HEK293 (cell line): Measurements from ENCODE around the gene LTB4R.

Experiments used
- CTCF ChIA-PET: fragments of 350-600 bp; formaldehyde crosslinking; extraction: SDS; loops from one replicate; lab custom pipeline; 2021; ENCODE audit warnings: antibody characterized with exemption; lab: Yijun Ruan, JAX
- POLR2A ChIA-PET: fragments of 300-600 bp; formaldehyde crosslinking; extraction: SDS; loops from one replicate; lab custom pipeline; 2020; ENCODE audit warnings: antibody characterized with exemption, inconsistent platforms; lab: Yijun Ruan, JAX
- H3K27ac ChIP-seq: fragments of 200-500 bp; sonication (Bioruptor generic); 2 replicates; pipeline ENCODE4 v1.5.1; 2014; ENCODE audit warnings: low read depth, low read length, control low read depth, inconsistent platforms; ENCODE audit errors: extremely low read depth
- H3K36me3 ChIP-seq, 2 experiments: fragments of 200-500 bp in 1 of 2; sonication (Bioruptor generic) in 1 of 2; 1 replicate in 1 of 2; 2 replicates in 1 of 2; pipeline ENCODE4 v1.5.1; 2014 to 2017; ENCODE audit warnings: inconsistent platforms in 2 of 2, low read length in 2 of 2; ENCODE audit not compliant: control insufficient read depth in 2 of 2, insufficient read depth in 1 of 2
- H3K4me1 ChIP-seq: fragments of 200-500 bp; sonication (Bioruptor generic); 2 replicates; pipeline ENCODE4 v1.5.1; 2014; ENCODE audit warnings: mild to moderate bottlenecking, low read length, inconsistent platforms; ENCODE audit not compliant: control insufficient read depth, insufficient read depth
- H3K4me3 ChIP-seq: 2 replicates; pipeline ENCODE4 v1.5.1; 2011; ENCODE audit warnings: low read depth, mild to moderate bottlenecking, control low read depth, low read length, moderate library complexity
- H3K9me3 ChIP-seq: fragments of 200-500 bp; sonication (Bioruptor generic); 2 replicates; pipeline ENCODE4 v1.5.1; 2014; ENCODE audit warnings: low read depth, low read length, inconsistent platforms; ENCODE audit not compliant: control insufficient read depth, insufficient read depth
- ATF2 ChIP-seq: fragments of 450-650 bp; formaldehyde crosslinking; IDR thresholded peaks from 2 replicates; pipeline ENCODE4 v1.5.1; 2016; ENCODE audit warnings: missing biosample characterization, missing genetic modification characterization, low read depth
- GLIS2 ChIP-seq: fragments of 450-650 bp; formaldehyde crosslinking; IDR thresholded peaks from 2 replicates; pipeline ENCODE4 v1.5.1; 2016; ENCODE audit warnings: missing biosample characterization, missing genetic modification characterization
- KLF1 ChIP-seq: fragments of 450-650 bp; formaldehyde crosslinking; IDR thresholded peaks from 2 replicates; pipeline ENCODE4 v1.5.1; 2016; ENCODE audit warnings: missing biosample characterization, missing genetic modification characterization
- KLF16 ChIP-seq: fragments of 450-650 bp; formaldehyde crosslinking; IDR thresholded peaks from 2 replicates; pipeline ENCODE4 v1.5.1; 2017; ENCODE audit warnings: missing biosample characterization, missing genetic modification characterization
- SP3 ChIP-seq: fragments of 450-650 bp; formaldehyde crosslinking; IDR thresholded peaks from 2 replicates; pipeline ENCODE4 v1.5.1; 2016; ENCODE audit warnings: missing biosample characterization, missing genetic modification characterization
- ZBTB20 ChIP-seq: fragments of 450-650 bp; formaldehyde crosslinking; IDR thresholded peaks from 2 replicates; pipeline ENCODE4 v1.5.1; 2016; ENCODE audit warnings: missing biosample characterization, missing genetic modification characterization
- ZFP37 ChIP-seq: fragments of 450-650 bp; formaldehyde crosslinking; IDR thresholded peaks from 2 replicates; pipeline ENCODE4 v1.5.1; 2016; ENCODE audit warnings: missing biosample characterization, missing genetic modification characterization
- ZNF184 ChIP-seq: fragments of 450-650 bp; IDR thresholded peaks from 2 replicates; pipeline ENCODE4 v1.5.1; 2018; ENCODE audit warnings: missing biosample characterization, mild to moderate bottlenecking, missing genetic modification characterization
- ZNF211 ChIP-seq: fragments of 450-650 bp; formaldehyde crosslinking; IDR thresholded peaks from 2 replicates; pipeline ENCODE4 v1.5.1; 2016; ENCODE audit warnings: low read depth, missing biosample characterization, missing genetic modification characterization
- ZNF266 ChIP-seq: fragments of 450-650 bp; formaldehyde crosslinking; IDR thresholded peaks from 2 replicates; pipeline ENCODE4 v1.5.1; 2016; ENCODE audit warnings: missing biosample characterization, missing genetic modification characterization, low read depth
- ZNF341 ChIP-seq: fragments of 450-650 bp; formaldehyde crosslinking; IDR thresholded peaks from 2 replicates; pipeline ENCODE4; 2016; ENCODE audit warnings: low read depth, missing biosample characterization, missing genetic modification characterization
- ZNF404 ChIP-seq: fragments of 450-650 bp; formaldehyde crosslinking; IDR thresholded peaks from 2 replicates; pipeline ENCODE4 v1.5.1; 2017; ENCODE audit warnings: missing biosample characterization, missing genetic modification characterization
- ZNF416 ChIP-seq: fragments of 450-650 bp; formaldehyde crosslinking; IDR thresholded peaks from 2 replicates; pipeline ENCODE4 v1.5.1; 2016; ENCODE audit warnings: missing biosample characterization, missing genetic modification characterization
- ZNF639 ChIP-seq: fragments of 450-650 bp; formaldehyde crosslinking; IDR thresholded peaks from 2 replicates; pipeline ENCODE4 v1.5.1; 2016; ENCODE audit warnings: missing biosample characterization, missing genetic modification characterization
- ZNF660 ChIP-seq: fragments of 450-650 bp; IDR thresholded peaks from 2 replicates; pipeline ENCODE4 v1.5.1; 2018; ENCODE audit warnings: missing biosample characterization, mild to moderate bottlenecking, missing genetic modification characterization
- ZNF76 ChIP-seq: fragments of 450-650 bp; formaldehyde crosslinking; IDR thresholded peaks from 2 replicates; pipeline ENCODE4; 2016; ENCODE audit warnings: low read depth, missing biosample characterization, missing genetic modification characterization, borderline replicate concordance
- ZNF776 ChIP-seq: fragments of 450-650 bp; formaldehyde crosslinking; IDR thresholded peaks from 2 replicates; pipeline ENCODE4 v1.5.0; 2017; ENCODE audit warnings: missing biosample characterization, missing genetic modification characterization, borderline replicate concordance
- TF ChIP-seq, protein P1 (sequence below): fragments of 450-650 bp; formaldehyde crosslinking; IDR thresholded peaks from 2 replicates; pipeline ENCODE4 v1.5.1; 2016; ENCODE audit warnings: missing biosample characterization, missing genetic modification characterization
- TF ChIP-seq, protein P2 (sequence below): sonication (generic); formaldehyde crosslinking; IDR thresholded peaks from 2 replicates; pipeline ENCODE4 v1.8.1; 2022; ENCODE audit warnings: mild to moderate bottlenecking, moderate library complexity, missing genetic modification reagents
- TF ChIP-seq, protein P3 (sequence below): fragments of 450-650 bp; formaldehyde crosslinking; IDR thresholded peaks from 2 replicates; pipeline ENCODE4 v1.5.1; 2016; ENCODE audit warnings: missing biosample characterization, missing genetic modification characterization, borderline replicate concordance

LTB4R gene

GRCh38 chr14:24308342-24309124 is 2.8 kb upstream of the LTB4R start:
- H3K4me3 ChIP-seq = no peak overlapping the region
- H3K4me1 ChIP-seq = no peaks in the 10 kb centered on the region
- no peaks in the 10 kb centered on the region for H3K9me3 ChIP-seq
- CTCF ChIA-PET = interaction anchor here (0.5 to 5.1 kb wide), 43 partner anchors 8 to 1364 kb away, joined by 3 to 70 read pairs (median 4); partner anchors contain the start of genes CBLN3, CHMP4A, DHRS1 and KHNYN
- no peak overlapping the region for H3K27ac ChIP-seq
- H3K36me3 ChIP-seq = peaks cover 15 to 89% of the 10 kb centered on the region in 2 experiments
- TF ChIP-seq, protein P1, sequence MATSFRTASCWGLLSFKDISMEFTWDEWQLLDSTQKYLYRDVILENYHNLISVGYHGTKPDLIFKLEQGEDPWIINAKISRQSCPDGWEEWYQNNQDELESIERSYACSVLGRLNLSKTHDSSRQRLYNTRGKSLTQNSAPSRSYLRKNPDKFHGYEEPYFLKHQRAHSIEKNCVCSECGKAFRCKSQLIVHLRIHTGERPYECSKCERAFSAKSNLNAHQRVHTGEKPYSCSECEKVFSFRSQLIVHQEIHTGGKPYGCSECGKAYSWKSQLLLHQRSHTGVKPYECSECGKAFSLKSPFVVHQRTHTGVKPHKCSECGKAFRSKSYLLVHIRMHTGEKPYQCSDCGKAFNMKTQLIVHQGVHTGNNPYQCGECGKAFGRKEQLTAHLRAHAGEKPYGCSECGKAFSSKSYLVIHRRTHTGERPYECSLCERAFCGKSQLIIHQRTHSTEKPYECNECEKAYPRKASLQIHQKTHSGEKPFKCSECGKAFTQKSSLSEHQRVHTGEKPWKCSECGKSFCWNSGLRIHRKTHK (tag by site-specific recombination) = no peak
- TF ChIP-seq ZNF416 (tag by site-specific recombination) (no peak), ZBTB20 (tag by site-specific recombination) (0 out of 2 replicates have a peak, but pooled peaks have one; percentile 6), ZNF184 (tag by site-specific recombination) (no peak), ZFP37 (tag by site-specific recombination) (no peak), KLF16 (tag by site-specific recombination) (no peak)
- TF ChIP-seq, protein P2, sequence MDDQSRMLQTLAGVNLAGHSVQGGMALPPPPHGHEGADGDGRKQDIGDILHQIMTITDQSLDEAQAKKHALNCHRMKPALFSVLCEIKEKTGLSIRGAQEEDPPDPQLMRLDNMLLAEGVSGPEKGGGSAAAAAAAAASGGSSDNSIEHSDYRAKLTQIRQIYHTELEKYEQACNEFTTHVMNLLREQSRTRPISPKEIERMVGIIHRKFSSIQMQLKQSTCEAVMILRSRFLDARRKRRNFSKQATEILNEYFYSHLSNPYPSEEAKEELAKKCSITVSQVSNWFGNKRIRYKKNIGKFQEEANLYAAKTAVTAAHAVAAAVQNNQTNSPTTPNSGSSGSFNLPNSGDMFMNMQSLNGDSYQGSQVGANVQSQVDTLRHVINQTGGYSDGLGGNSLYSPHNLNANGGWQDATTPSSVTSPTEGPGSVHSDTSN (CRISPR knock-in tag) = no peak
- POLR2A ChIA-PET = interaction anchor here (0.8 to 2.7 kb wide), 9 partner anchors 9 to 173 kb away, joined by 3 to 15 read pairs (median 4); partner anchors contain the start of genes DHRS1, NOP9, PSME1 and RABGGTA

- no peak within 1 kb of the TSS for H3K27ac ChIP-seq
- no peak for TF ChIP-seq GLIS2 (tag by site-specific recombination)
- TF ChIP-seq ZNF76 = no peak
- TF ChIP-seq ZNF404 (tag by site-specific recombination) = no peak
- TF ChIP-seq KLF1 (tag by site-specific recombination) = no peak
- no peak for TF ChIP-seq ATF2
- no peak for TF ChIP-seq ZNF341 (tag by site-specific recombination)
- TF ChIP-seq KLF16 (tag by site-specific recombination) = no peak
- no peak for TF ChIP-seq ZNF266
- TF ChIP-seq ZNF639 (tag by site-specific recombination) = no peak
- no peak for TF ChIP-seq ZNF776
- TF ChIP-seq, protein P3, sequence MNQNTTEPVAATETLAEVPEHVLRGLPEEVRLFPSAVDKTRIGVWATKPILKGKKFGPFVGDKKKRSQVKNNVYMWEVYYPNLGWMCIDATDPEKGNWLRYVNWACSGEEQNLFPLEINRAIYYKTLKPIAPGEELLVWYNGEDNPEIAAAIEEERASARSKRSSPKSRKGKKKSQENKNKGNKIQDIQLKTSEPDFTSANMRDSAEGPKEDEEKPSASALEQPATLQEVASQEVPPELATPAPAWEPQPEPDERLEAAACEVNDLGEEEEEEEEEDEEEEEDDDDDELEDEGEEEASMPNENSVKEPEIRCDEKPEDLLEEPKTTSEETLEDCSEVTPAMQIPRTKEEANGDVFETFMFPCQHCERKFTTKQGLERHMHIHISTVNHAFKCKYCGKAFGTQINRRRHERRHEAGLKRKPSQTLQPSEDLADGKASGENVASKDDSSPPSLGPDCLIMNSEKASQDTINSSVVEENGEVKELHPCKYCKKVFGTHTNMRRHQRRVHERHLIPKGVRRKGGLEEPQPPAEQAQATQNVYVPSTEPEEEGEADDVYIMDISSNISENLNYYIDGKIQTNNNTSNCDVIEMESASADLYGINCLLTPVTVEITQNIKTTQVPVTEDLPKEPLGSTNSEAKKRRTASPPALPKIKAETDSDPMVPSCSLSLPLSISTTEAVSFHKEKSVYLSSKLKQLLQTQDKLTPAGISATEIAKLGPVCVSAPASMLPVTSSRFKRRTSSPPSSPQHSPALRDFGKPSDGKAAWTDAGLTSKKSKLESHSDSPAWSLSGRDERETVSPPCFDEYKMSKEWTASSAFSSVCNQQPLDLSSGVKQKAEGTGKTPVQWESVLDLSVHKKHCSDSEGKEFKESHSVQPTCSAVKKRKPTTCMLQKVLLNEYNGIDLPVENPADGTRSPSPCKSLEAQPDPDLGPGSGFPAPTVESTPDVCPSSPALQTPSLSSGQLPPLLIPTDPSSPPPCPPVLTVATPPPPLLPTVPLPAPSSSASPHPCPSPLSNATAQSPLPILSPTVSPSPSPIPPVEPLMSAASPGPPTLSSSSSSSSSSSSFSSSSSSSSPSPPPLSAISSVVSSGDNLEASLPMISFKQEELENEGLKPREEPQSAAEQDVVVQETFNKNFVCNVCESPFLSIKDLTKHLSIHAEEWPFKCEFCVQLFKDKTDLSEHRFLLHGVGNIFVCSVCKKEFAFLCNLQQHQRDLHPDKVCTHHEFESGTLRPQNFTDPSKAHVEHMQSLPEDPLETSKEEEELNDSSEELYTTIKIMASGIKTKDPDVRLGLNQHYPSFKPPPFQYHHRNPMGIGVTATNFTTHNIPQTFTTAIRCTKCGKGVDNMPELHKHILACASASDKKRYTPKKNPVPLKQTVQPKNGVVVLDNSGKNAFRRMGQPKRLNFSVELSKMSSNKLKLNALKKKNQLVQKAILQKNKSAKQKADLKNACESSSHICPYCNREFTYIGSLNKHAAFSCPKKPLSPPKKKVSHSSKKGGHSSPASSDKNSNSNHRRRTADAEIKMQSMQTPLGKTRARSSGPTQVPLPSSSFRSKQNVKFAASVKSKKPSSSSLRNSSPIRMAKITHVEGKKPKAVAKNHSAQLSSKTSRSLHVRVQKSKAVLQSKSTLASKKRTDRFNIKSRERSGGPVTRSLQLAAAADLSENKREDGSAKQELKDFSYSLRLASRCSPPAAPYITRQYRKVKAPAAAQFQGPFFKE = no peak
- TF ChIP-seq SP3 (tag by site-specific recombination) = no peak
- TF ChIP-seq ZNF660 (tag by site-specific recombination) = no peak
- no peak for TF ChIP-seq ZNF211
These were observed 1.6 kb upstream of the LTB4R start, which contains the start of gene LTB4R2 for GRCh38 chr14:24309538-24310264. TSS of gene LTB4R2 (plus strand) at chr14:24310140. CDS start at chr14:24310665, 525 bp downstream.

More at GRCh38 chr14:24309538-24310264, 1.6 kb upstream of the LTB4R start, which contains the start of gene LTB4R2:
- Histone ChIP-seq H3K36me3 (peaks cover 10 to 77% of the 10 kb centered on the region in 2 experiments), H3K4me3 (no peak within 1 kb of the TSS), H3K4me1 (no peaks in the 10 kb centered on the region), H3K9me3 (no peaks in the 10 kb centered on the region)
- POLR2A ChIA-PET = interaction anchor here (2.2 to 2.7 kb wide), 2 partner anchors 39 to 67 kb away, joined by 9 to 15 read pairs; partner anchors contain the start of genes RABGGTA and TINF2
- CTCF ChIA-PET = interaction anchor here (0.5 to 5.1 kb wide), 12 partner anchors 11 to 826 kb away, joined by 3 to 70 read pairs (median 3); partner anchors contain the start of genes CBLN3, DHRS1, KHNYN and MDP1
